Left colon (tissue), 2 donors: ENCODE results near the gene PLCE1. TPM values are rescaled to one million over a fixed set of nuclear protein-coding genes. Genes with fewer than 3 reads are reported as not detected.
"Not testable (repeated sequence)": the region's sequence is repeated elsewhere in the genome, so short reads cannot be mapped to it uniquely, and the experiment has no call there.

ENCODE experiments used
- ATAC-seq: fragments of 200-7000 bp; cut with Tn5 transposase; one replicate; pipeline ENCODE4 v1.9.1; 2020; ENCODE audit warnings: mild to moderate bottlenecking, moderate library complexity
- DNase-seq, 2 donors: peaks; one replicate each; pipeline ENCODE4 v3.0.0-alpha.2; 2020
- intact Hi-C, 2 donors: fragments of 100-400 bp; cut with DNase I in 1 of 2; cut with micrococcal nuclease in 1 of 2; formaldehyde crosslinking; loops; one replicate each; pipeline versions ENCODE4 v1.11.2 to v1.14.0; 2022; cut with DNase I, micrococcal nuclease
- long read RNA-seq: library from polyadenylated mRNA; unstranded; transcript quantifications from one replicate; pipeline ENCODE4 v2.0.0, GENCODE V29; 2021
- total RNA-seq, 2 donors: library from RNA; stranded (reverse); fragmentation: NEBNext Ultra II Directional; extraction: Animal tissue kit (Norgen Biotek cat#: 25700); gene quantifications; one replicate each; pipeline ENCODE4 v1.2.1, GENCODE V29; 2021
- donor health status: DM: no; HTN: no; CAD: no.
- donor health status: DM: yes; HTN: yes; CAD: no.

The PLCE1 gene
- 10 to 100 TPM; 45.2 to 57.6 TPM for total RNA-seq
- long read RNA-seq, partial matches to known transcripts = 50 of 82 reads
- long read RNA-seq, other reads (novel, unspliced or antisense) = 32 of 82 reads

GRCh38 chr10:93993782-93994437, at the start of gene PLCE1:
Gene PLCE1 (plus strand): TSS chr10:93993931. CDS start chr10:94031047, 37,116 bp downstream.
- DNase-seq (peak; percentile 57 to 76), ATAC-seq (peak; percentile 82)
- intact Hi-C loops = no loop called here

GRCh38 chr10:93945819-93946218, 47.9 kb upstream of the PLCE1 start:
- ATAC-seq = no peak
- intact Hi-C loops = no loop called here
- no peak for DNase-seq

GRCh38 chr10:93947055-93947454, 46.7 kb upstream of the PLCE1 start:
- no peak for DNase-seq
- ATAC-seq = no peak
- intact Hi-C loops = no loop called here

- ATAC-seq (no peak), DNase-seq (no peak)
- intact Hi-C loops = no loop called here
Measured at GRCh38 chr10:93947524-93947923, 46.2 kb upstream of the PLCE1 start.

GRCh38 chr10:93951905-93952304, 41.8 kb upstream of the PLCE1 start:
- DNase-seq (no peak), ATAC-seq (no peak)
- intact Hi-C loops = no loop called here

GRCh38 chr10:93954299-93954698, 39.4 kb upstream of the PLCE1 start:
- DNase-seq = no peak
- no peak for ATAC-seq
- intact Hi-C loops = no loop called here

GRCh38 chr10:93954726-93955363, 38.9 kb upstream of the PLCE1 start:
- ATAC-seq (no peak), DNase-seq (no peak)
- intact Hi-C loops = no loop called here

- no peak for ATAC-seq
Measured at GRCh38 chr10:93958834-93959233, 34.9 kb upstream of the PLCE1 start.

GRCh38 chr10:93960988-93961387, 32.7 kb upstream of the PLCE1 start:
- intact Hi-C loops, ATAC-seq, DNase-seq: not testable (repeated sequence)

More at GRCh38 chr10:93958834-93959233, 34.9 kb upstream of the PLCE1 start:
- intact Hi-C loops = no loop called here
- DNase-seq = no peak

- no peak for ATAC-seq
- intact Hi-C loops = no loop called here
Measured at GRCh38 chr10:93962973-93963372, 30.8 kb upstream of the PLCE1 start.

GRCh38 chr10:93963434-93963833, 30.3 kb upstream of the PLCE1 start:
- no peak for ATAC-seq
- no peak for DNase-seq
- intact Hi-C loops = no loop called here

More at GRCh38 chr10:93962973-93963372, 30.8 kb upstream of the PLCE1 start:
- DNase-seq = no peak

GRCh38 chr10:93965911-93966310, 27.8 kb upstream of the PLCE1 start:
- intact Hi-C loops = no loop called here
- no peak for DNase-seq
- ATAC-seq = no peak

- DNase-seq (no peak), ATAC-seq (no peak)
- intact Hi-C loops = no loop called here
Measured at GRCh38 chr10:93967756-93968155, 26.0 kb upstream of the PLCE1 start.

GRCh38 chr10:93968540-93968945, 25.2 kb upstream of the PLCE1 start:
- intact Hi-C loops = no loop called here
- ATAC-seq (no peak), DNase-seq (no peak)

- ATAC-seq, intact Hi-C loops, DNase-seq: not testable (repeated sequence)
Measured at GRCh38 chr10:93970433-93971010, 23.2 kb upstream of the PLCE1 start.

- intact Hi-C loops = no loop called here
- no peak for ATAC-seq
- DNase-seq = no peak
Measured at GRCh38 chr10:93973748-93974445, 19.8 kb upstream of the PLCE1 start.

GRCh38 chr10:93977442-93977841, 16.3 kb upstream of the PLCE1 start:
- intact Hi-C loops = no loop called here
- no peak for DNase-seq
- ATAC-seq = no peak

- ATAC-seq (no peak), DNase-seq (no peak)
- intact Hi-C loops = no loop called here
Measured at GRCh38 chr10:93980486-93980885, 13.2 kb upstream of the PLCE1 start.

GRCh38 chr10:93991114-93991513, 2.6 kb upstream of the PLCE1 start:
- intact Hi-C loops = no loop called here
- ATAC-seq = no peak
- DNase-seq = no peak
